K562 (cell line): Measurements from ENCODE around the gene IL17RA. TPM values are rescaled to one million over a fixed set of nuclear protein-coding genes. Genes with fewer than 3 reads are reported as not detected.

Experiments used
- ATAC-seq: fragments of 200-7000 bp; cut with Tn5 transposase; 3 replicates; pipeline ENCODE4 v1.9.1; 2020; ENCODE audit warnings: moderate library complexity
- BruUV-seq: library from RNA; stranded (reverse); fragments of 400-500 nt; replicated peaks from 2 replicates; lab custom pipeline; 2021; lab: Mats Ljungman, UMichigan
- CTCF ChIA-PET: fragments of 300-600 bp; formaldehyde crosslinking; extraction: SDS; loops from one replicate; lab custom pipeline; 2021; ENCODE audit warnings: low intra/inter-chr PET ratio; lab: Yijun Ruan, JAX
- POLR2A ChIA-PET: fragments of 300-600, 350-650 bp; sonication (Branson Sonifier 250); formaldehyde crosslinking; extraction: SDS; loops from one replicate; lab custom pipeline; 2021; ENCODE audit warnings: antibody characterized with exemption, inconsistent platforms; lab: Yijun Ruan, JAX
- DNase-seq, 4 experiments: peaks; one replicate each; pipeline versions ENCODE4 v3.0.0 to v3.0.0-alpha.2; 2011 to 2018; ENCODE audit warnings: low spot score in 3 of 4, mixed read lengths in 3 of 4; ENCODE audit errors: extremely low read depth in 1 of 4
- FAIRE-seq: peaks from 2 replicates; lab custom pipeline; 2011; peaks lifted over from hg19 to GRCh38; lab: Jason Lieb, UNC
- H2AFZ ChIP-seq: 2 replicates; pipeline ENCODE4 v1.6.0; 2011; ENCODE audit warnings: low read depth, low read length, control low read depth, inconsistent platforms
- H3K27ac ChIP-seq: fragments of 200-600 bp; 3 replicates; pipeline ENCODE4 v1.8.0; 2011; ENCODE audit warnings: low read depth, mild to moderate bottlenecking, control low read depth, inconsistent platforms, low read length, moderate library complexity, mixed read lengths; ENCODE audit errors: extremely low read depth
- H3K27me3 ChIP-seq, 2 experiments: fragments of 300-600 bp in 1 of 2; 2 replicates in 1 of 2; 3 replicates in 1 of 2; pipeline versions ENCODE4 v1.6.0 to v1.8.0; 2011; ENCODE audit warnings: inconsistent platforms in 2 of 2, low read length in 2 of 2, mild to moderate bottlenecking in 1 of 2, mixed read lengths in 1 of 2, moderate library complexity in 1 of 2; ENCODE audit not compliant: control insufficient read depth in 2 of 2, insufficient read depth in 2 of 2
- H3K36me3 ChIP-seq: fragments of 300-600 bp; 3 replicates; pipeline ENCODE4 v1.8.0; 2011; ENCODE audit warnings: mild to moderate bottlenecking, low read length, inconsistent platforms; ENCODE audit not compliant: control insufficient read depth, insufficient read depth
- H3K4me1 ChIP-seq, 2 experiments: fragments of 200-600 bp in 1 of 2; replicated peaks in 1 of 2; 2 replicates in 1 of 2; 3 replicates in 1 of 2; pipeline versions ENCODE4 v1.5.1 to v1.8.0; 2011; ENCODE audit warnings: inconsistent platforms in 2 of 2, low read length in 2 of 2, mild to moderate bottlenecking in 1 of 2, mixed read lengths in 1 of 2, moderate library complexity in 1 of 2; ENCODE audit not compliant: control insufficient read depth in 2 of 2, insufficient read depth in 2 of 2
- H3K4me2 ChIP-seq: 2 replicates; pipeline ENCODE4 v1.6.1; 2011; ENCODE audit warnings: low read length, control low read depth, inconsistent platforms, mixed read lengths; ENCODE audit not compliant: insufficient read depth
- H3K4me3 ChIP-seq: fragments of 200-600 bp; sonication (generic), shearing (Covaris generic); 2 replicates; pipeline ENCODE4 v1.5.1; 2016; ENCODE audit warnings: control low read depth, inconsistent platforms
- H3K79me2 ChIP-seq: fragments of 200-600 bp; 3 replicates; pipeline ENCODE4 v1.8.0; 2011; ENCODE audit warnings: low read length, inconsistent platforms; ENCODE audit not compliant: control insufficient read depth, insufficient read depth
- H3K9ac ChIP-seq, 2 experiments: 2 replicates each; pipeline versions ENCODE4 v1.6.0 to v1.6.1; 2011; ENCODE audit warnings: low read depth in 2 of 2, low read length in 2 of 2, control low read depth in 1 of 2, inconsistent platforms in 1 of 2, mild to moderate bottlenecking in 1 of 2, mixed read lengths in 1 of 2; ENCODE audit not compliant: insufficient read depth in 1 of 2
- H3K9me1 ChIP-seq: one replicate; pipeline ENCODE4 v1.6.0; 2011; ENCODE audit warnings: inconsistent platforms, mild to moderate bottlenecking, low read length, moderate library complexity; ENCODE audit not compliant: control insufficient read depth, insufficient read depth
- H3K9me3 ChIP-seq: replicated peaks from 2 replicates; pipeline ENCODE4 v1.5.1; 2011; ENCODE audit warnings: low read depth, low read length, inconsistent platforms; ENCODE audit not compliant: control insufficient read depth, insufficient read depth
- H4K20me1 ChIP-seq: replicated peaks from 2 replicates; pipeline ENCODE4 v1.6.1; 2011; ENCODE audit warnings: low read length, inconsistent platforms, mixed read lengths; ENCODE audit not compliant: control insufficient read depth, insufficient read depth
- ETV6 ChIP-seq, 3 experiments: fragments of 150-350 bp in 1 of 3; sonication (generic) in 1 of 3; formaldehyde crosslinking in 1 of 3; IDR thresholded peaks; 2 replicates each; pipeline versions ENCODE4 v1.6.1 to v1.8.0; 2014 to 2022; ENCODE audit warnings: borderline replicate concordance in 2 of 3, low read depth in 2 of 3, antibody characterized with exemption in 1 of 3, low read length in 1 of 3, mild to moderate bottlenecking in 1 of 3, missing genetic modification reagents in 1 of 3
- ZNF165 ChIP-seq: fragments of 250-450 bp; sonication (Bioruptor Pico); IDR thresholded peaks from 2 replicates; pipeline ENCODE4 v1.4.0; 2020; ENCODE audit warnings: borderline replicate concordance
- WGBS: fragments of 100-300 bp; shearing (Covaris generic); methylation state at CpG from one replicate; pipeline ENCODE4 v1.1.6; 2016; ENCODE audit warnings: low coverage, mixed read lengths; ENCODE audit not compliant: insufficient coverage; ENCODE audit errors: missing lambda C conversion rate; 5-methylcytosine and 5-hydroxymethylcytosine counted together
- in situ Hi-C: fragments of 300-500 bp; cut with MboI; formaldehyde crosslinking; loops from 4 replicates; pipeline ENCODE4 v1.15.0; 2018; ENCODE audit warnings: inconsistent platforms, mixed read lengths
- intact Hi-C: fragments of 100-400 bp; cut with micrococcal nuclease; formaldehyde crosslinking; loops from 2 replicates; pipeline ENCODE4 v1.14.2; 2022
- polyA plus RNA-seq, 8 experiments: library from polyadenylated mRNA; depleted of rRNA in 4 of 8; stranded (reverse) in 5 of 8; unstranded in 3 of 8; fragments of >200 nt; fragmentation: Nextera tagmentation in 2 of 8; fragmentation: Illumina TruSeq in 1 of 8; extraction: Ambion mirVana in 2 of 8; extraction: Trizol in 1 of 8; gene quantifications; 2 replicates each; pipeline versions ENCODE4 v1.2.1 to v1.2.3, GENCODE V29; 2011 to 2014; ENCODE audit warnings: inconsistent platforms in 1 of 8, missing spikeins in 1 of 8
- total RNA-seq, 7 experiments: library from RNA; depleted of rRNA in 6 of 7; stranded (reverse); fragments of >200 nt in 6 of 7; fragmentation: Illumina TruSeq in 2 of 7; extraction: Trizol in 2 of 7; gene quantifications; 2 replicates each; pipeline versions ENCODE4 v1.2.1 to v1.2.3, GENCODE V29; 2011 to 2021; ENCODE audit warnings: low replicate concordance in 1 of 7
- TF ChIP-seq, protein P1 (sequence below), 2 experiments: fragments of 450-650 bp; IDR thresholded peaks; 2 replicates each; pipeline ENCODE4 v1.6.1; 2018; ENCODE audit warnings: mild to moderate bottlenecking in 2 of 2, low read depth in 1 of 2; ENCODE audit not compliant: partially characterized antibody in 2 of 2

Gene IL17RA
- total and polyA plus RNA-seq, 9 of the 15 experiments (the other 6 are each of a cell fraction or from before 2014, with no cell fraction given): 0.17 to 11.8 (median 3.7) TPM

DNA sequence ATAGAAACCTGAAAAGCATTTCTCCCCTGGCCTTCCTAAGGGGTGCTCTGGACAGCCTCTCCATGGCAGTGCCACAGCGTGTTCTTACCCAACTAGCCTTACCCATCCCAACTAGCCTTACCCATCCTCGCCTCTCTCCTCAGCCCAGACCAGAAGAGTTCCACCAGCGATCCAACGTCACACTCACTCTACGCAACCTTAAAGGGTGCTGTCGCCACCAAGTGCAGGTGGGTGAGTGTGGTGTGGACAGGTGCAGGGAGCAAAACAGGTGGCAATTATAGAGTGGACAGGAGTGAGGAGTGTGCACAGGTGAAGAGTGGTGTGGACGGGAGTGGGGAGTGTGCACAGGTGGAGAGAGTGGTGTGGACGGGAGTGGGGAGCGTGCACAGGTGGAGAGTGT lies 18.6 kb downstream of the IL17RA start:
- Histone ChIP-seq H3K9ac (no peak overlapping the region), H3K4me1 (peaks cover 8 to 9% of the 10 kb centered on the region in 2 experiments), H4K20me1 (no peaks in the 10 kb centered on the region; the same call in 1 of the 2 replicates), H3K27me3 (no peaks in the 10 kb centered on the region), H3K27ac (no peak overlapping the region), H3K4me2 (no peak overlapping the region), H3K9me1 (no peaks in the 10 kb centered on the region), H3K79me2 (no peaks in the 10 kb centered on the region), H3K9me3 (no peaks in the 10 kb centered on the region), H3K36me3 (peaks cover 60% of the 10 kb centered on the region; the same call in 2 of the 3 replicates), H3K4me3 (no peak overlapping the region), H2AFZ (no peak overlapping the region)
- FAIRE-seq: no peak
- TF ChIP-seq ZNF165 (CRISPR knock-in tag) (no peak), ETV6 (IDR thresholded peaks at IDR 0.05; ENCODE audit: borderline replicate concordance in 1 of 2, low read depth in 2 of 2, low read length in 1 of 2) (no peak), ETV6 (CRISPR knock-in tag; IDR thresholded peaks at IDR 0.05; ENCODE audit: borderline replicate concordance) (no peak)
- TF ChIP-seq, protein P1, sequence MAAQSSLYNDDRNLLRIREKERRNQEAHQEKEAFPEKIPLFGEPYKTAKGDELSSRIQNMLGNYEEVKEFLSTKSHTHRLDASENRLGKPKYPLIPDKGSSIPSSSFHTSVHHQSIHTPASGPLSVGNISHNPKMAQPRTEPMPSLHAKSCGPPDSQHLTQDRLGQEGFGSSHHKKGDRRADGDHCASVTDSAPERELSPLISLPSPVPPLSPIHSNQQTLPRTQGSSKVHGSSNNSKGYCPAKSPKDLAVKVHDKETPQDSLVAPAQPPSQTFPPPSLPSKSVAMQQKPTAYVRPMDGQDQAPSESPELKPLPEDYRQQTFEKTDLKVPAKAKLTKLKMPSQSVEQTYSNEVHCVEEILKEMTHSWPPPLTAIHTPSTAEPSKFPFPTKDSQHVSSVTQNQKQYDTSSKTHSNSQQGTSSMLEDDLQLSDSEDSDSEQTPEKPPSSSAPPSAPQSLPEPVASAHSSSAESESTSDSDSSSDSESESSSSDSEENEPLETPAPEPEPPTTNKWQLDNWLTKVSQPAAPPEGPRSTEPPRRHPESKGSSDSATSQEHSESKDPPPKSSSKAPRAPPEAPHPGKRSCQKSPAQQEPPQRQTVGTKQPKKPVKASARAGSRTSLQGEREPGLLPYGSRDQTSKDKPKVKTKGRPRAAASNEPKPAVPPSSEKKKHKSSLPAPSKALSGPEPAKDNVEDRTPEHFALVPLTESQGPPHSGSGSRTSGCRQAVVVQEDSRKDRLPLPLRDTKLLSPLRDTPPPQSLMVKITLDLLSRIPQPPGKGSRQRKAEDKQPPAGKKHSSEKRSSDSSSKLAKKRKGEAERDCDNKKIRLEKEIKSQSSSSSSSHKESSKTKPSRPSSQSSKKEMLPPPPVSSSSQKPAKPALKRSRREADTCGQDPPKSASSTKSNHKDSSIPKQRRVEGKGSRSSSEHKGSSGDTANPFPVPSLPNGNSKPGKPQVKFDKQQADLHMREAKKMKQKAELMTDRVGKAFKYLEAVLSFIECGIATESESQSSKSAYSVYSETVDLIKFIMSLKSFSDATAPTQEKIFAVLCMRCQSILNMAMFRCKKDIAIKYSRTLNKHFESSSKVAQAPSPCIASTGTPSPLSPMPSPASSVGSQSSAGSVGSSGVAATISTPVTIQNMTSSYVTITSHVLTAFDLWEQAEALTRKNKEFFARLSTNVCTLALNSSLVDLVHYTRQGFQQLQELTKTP (IDR thresholded peaks at IDR 0.05; ENCODE audit: low read depth in 1 of 2, partially characterized antibody in 2 of 2): no peak
- WGBS: 87% methylated on average over 9 of the region's 9 CpGs
- POLR2A ChIA-PET: no interaction called here
- BruUV-seq: no TSS peak
- no peak for DNase-seq
- in situ Hi-C loops (no loop called here), intact Hi-C loops (no loop called here)
- ATAC-seq: no peak
- CTCF ChIA-PET: no interaction called here
